Fibroblast of lung (primary cell): ENCODE results near the gene CTNND2.

Experiments
- CTCF ChIP-seq, 2 donors: IDR thresholded peaks in 1 of 2; conservative IDR thresholded peaks in 1 of 2; 1 replicate in 1 of 2; 2 replicates in 1 of 2; pipeline ENCODE4 v1.5.1; 2011 to 2012; ENCODE audit warnings: low read length in 2 of 2, control low read depth in 1 of 2, inconsistent platforms in 1 of 2, low read depth in 1 of 2, mild to moderate bottlenecking in 1 of 2
- EZH2 ChIP-seq: IDR thresholded peaks from 2 replicates; pipeline ENCODE4 v1.5.1; 2012; ENCODE audit warnings: low read length, control low read depth, mild to moderate bottlenecking; ENCODE audit errors: missing control alignments

- TF ChIP-seq CTCF (conservative IDR thresholded peaks at IDR 0.05 in 1 of 2, IDR thresholded peaks at IDR 0.05 in 1 of 2; ENCODE audit: low read depth in 1 of 2, low read length in 2 of 2) (no peak), EZH2 (no peak)
Measured at GRCh38 chr5:11502783-11503182, 401.5 kb downstream of the CTNND2 start.
